CD4-positive, alpha-beta T cell (primary cell): ENCODE data around the gene LTO1. TPM values are rescaled to one million over a fixed set of nuclear protein-coding genes. Genes with fewer than 3 reads are reported as not detected.

Source experiments
- ATAC-seq: fragments of 200-7000 bp; cut with Tn5 transposase; one replicate; pipeline ENCODE4 v1.10.0; 2022; ENCODE audit warnings: mild to moderate bottlenecking; ENCODE audit not compliant: poor library complexity
- CTCF ChIA-PET: fragments of 350-600 bp; sonication (Branson Sonifier 250); formaldehyde crosslinking; loops from one replicate; lab custom pipeline; 2021; ENCODE audit warnings: antibody characterized with exemption, inconsistent platforms; lab: Charles Lee
- POLR2A ChIA-PET: fragments of 350-600 bp; sonication (Branson Sonifier 250); formaldehyde crosslinking; loops from one replicate; lab custom pipeline; 2021; ENCODE audit warnings: antibody characterized with exemption, inconsistent platforms; lab: Charles Lee
- DNase-seq, 14 experiments: peaks; one replicate each; pipeline ENCODE4 v3.0.0-alpha.2; 2013 to 2020; ENCODE audit warnings: mixed read lengths in 2 of 14
- H3K27ac ChIP-seq, 2 donors: one replicate each; pipeline versions ENCODE4 v1.5.1 to v1.7.0; 2013; ENCODE audit warnings: low read length in 2 of 2, low read depth in 1 of 2, mild to moderate bottlenecking in 1 of 2
- H3K27me3 ChIP-seq, 2 experiments: 1 replicate in 1 of 2; 2 replicates in 1 of 2; pipeline versions ENCODE4 v1.6.1 to v1.7.0; 2013; ENCODE audit warnings: low read length in 2 of 2, control low read depth in 1 of 2, mild to moderate bottlenecking in 1 of 2, moderate library complexity in 1 of 2; ENCODE audit not compliant: insufficient read depth in 2 of 2, control insufficient read depth in 1 of 2
- H3K36me3 ChIP-seq: one replicate; pipeline ENCODE4 v1.6.1; 2013; ENCODE audit warnings: low read length, control low read depth; ENCODE audit not compliant: insufficient read depth
- H3K4me1 ChIP-seq: one replicate; pipeline ENCODE4 v1.6.1; 2013; ENCODE audit warnings: low read length, control low read depth; ENCODE audit not compliant: insufficient read depth
- H3K4me3 ChIP-seq: one replicate; pipeline ENCODE4 v1.5.1; 2013; ENCODE audit warnings: mild to moderate bottlenecking, low read length, moderate library complexity
- H3K9me3 ChIP-seq, 2 experiments: 1 replicate in 1 of 2; 2 replicates in 1 of 2; pipeline versions ENCODE4 v1.6.1 to v1.7.0; 2013; ENCODE audit warnings: low read length in 2 of 2, mild to moderate bottlenecking in 2 of 2, control low read depth in 1 of 2, moderate library complexity in 1 of 2; ENCODE audit not compliant: control insufficient read depth in 1 of 2, insufficient read depth in 1 of 2
- H3K27ac Mint-ChIP-seq: one replicate; pipeline ENCODE4 v1.8.0; 2020; ENCODE audit warnings: mixed read lengths
- H3K27me3 Mint-ChIP-seq: one replicate; pipeline ENCODE4 v1.8.0; 2021; ENCODE audit warnings: mixed read lengths
- H3K36me3 Mint-ChIP-seq: one replicate; pipeline ENCODE4 v1.8.0; 2021; ENCODE audit warnings: low read depth, mixed read lengths
- H3K4me1 Mint-ChIP-seq: one replicate; pipeline ENCODE4 v1.8.0; 2021; ENCODE audit warnings: low read depth, mixed read lengths
- H3K4me3 Mint-ChIP-seq: one replicate; pipeline ENCODE4 v1.8.0; 2020; ENCODE audit warnings: mild to moderate bottlenecking, mixed read lengths
- H3K9me3 Mint-ChIP-seq: one replicate; pipeline ENCODE4 v1.8.0; 2020; ENCODE audit warnings: mixed read lengths
- intact Hi-C, 2 experiments: fragments of 100-400 bp; cut with DNase I in 1 of 2; cut with micrococcal nuclease in 1 of 2; formaldehyde crosslinking; loops; one replicate each; pipeline versions ENCODE4 v1.15.1 to v1.9.0; 2023 to 2025; cut with DNase I, micrococcal nuclease
- total RNA-seq, 174 experiments: library from RNA in 2 of 174; stranded (reverse) in 2 of 174; gene quantifications; one replicate each; pipeline ENCODE4 v1.2.3 and lab custom pipeline; 2021 to 2026
- TF ChIP-seq, protein P1 (sequence below): fragments of 200-600 bp; IDR thresholded peaks from one replicate; pipeline ENCODE4 v1.8.0; 2022; ENCODE audit warnings: antibody characterized with exemption, mild to moderate bottlenecking

The LTO1 gene
- total RNA-seq, 2 experiments from 2014 or later, result 33.5 to 35.5 TPM

DNA sequence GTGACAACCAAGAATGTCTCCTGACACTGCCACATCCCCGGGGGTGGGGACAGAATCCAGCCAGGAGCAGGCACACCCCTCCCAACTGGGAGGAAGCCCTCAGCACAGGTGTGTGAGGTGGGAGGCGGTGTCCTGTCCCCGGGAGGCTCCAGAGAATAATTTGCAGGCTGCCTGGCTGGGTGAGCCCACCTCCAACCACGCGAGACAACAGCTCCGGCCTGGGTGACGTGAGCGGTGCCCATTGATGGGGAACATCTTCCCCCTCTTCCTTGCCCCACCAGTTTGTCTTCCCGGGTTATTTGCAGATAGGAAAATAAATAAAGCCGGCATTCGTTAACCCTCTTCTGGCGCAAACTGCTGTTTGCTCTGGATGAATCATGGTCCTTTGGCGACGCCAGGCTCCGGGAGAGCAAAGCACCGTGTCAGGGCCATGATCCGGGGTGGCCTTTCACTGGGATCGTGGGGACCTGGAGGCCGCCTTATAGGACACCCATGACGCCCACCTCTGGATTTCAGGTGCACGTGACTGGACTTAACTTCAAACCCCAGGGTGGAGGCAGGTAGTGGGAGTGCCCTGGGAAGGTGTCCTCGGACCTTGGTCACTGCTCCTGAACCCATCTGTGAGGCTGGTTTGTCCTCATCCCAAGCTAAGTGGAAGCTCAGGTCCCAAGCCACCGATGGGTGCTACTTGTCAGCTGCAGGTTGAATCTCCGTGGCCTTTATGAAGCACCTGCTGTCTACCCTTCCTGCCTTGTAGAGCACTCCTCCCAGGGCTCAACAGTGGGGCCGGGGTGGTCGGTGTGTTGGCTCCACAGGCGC is 20.3 kb downstream of the LTO1 start:
- no peaks in the 10 kb centered on the region for H3K27me3 Mint-ChIP-seq
- H3K9me3 Mint-ChIP-seq, result no peaks in the 10 kb centered on the region
- H3K27ac Mint-ChIP-seq, result no peak overlapping the region
- DNase-seq (peak in 1 of 14 experiments; percentile 27), ATAC-seq (no peak)
- no peaks in the 10 kb centered on the region for H3K4me1 Mint-ChIP-seq
- Histone ChIP-seq H3K9me3 (no peaks in the 10 kb centered on the region), H3K36me3 (no peaks in the 10 kb centered on the region), H3K4me3 (no peak overlapping the region), H3K4me1 (no peaks in the 10 kb centered on the region), H3K27ac (no peak overlapping the region), H3K27me3 (no peaks in the 10 kb centered on the region)
- CTCF ChIA-PET, result no interaction called here
- H3K4me3 Mint-ChIP-seq, result no peak overlapping the region
- POLR2A ChIA-PET, result no interaction called here
- peaks cover 5% of the 10 kb centered on the region for H3K36me3 Mint-ChIP-seq
- TF ChIP-seq, protein P1, sequence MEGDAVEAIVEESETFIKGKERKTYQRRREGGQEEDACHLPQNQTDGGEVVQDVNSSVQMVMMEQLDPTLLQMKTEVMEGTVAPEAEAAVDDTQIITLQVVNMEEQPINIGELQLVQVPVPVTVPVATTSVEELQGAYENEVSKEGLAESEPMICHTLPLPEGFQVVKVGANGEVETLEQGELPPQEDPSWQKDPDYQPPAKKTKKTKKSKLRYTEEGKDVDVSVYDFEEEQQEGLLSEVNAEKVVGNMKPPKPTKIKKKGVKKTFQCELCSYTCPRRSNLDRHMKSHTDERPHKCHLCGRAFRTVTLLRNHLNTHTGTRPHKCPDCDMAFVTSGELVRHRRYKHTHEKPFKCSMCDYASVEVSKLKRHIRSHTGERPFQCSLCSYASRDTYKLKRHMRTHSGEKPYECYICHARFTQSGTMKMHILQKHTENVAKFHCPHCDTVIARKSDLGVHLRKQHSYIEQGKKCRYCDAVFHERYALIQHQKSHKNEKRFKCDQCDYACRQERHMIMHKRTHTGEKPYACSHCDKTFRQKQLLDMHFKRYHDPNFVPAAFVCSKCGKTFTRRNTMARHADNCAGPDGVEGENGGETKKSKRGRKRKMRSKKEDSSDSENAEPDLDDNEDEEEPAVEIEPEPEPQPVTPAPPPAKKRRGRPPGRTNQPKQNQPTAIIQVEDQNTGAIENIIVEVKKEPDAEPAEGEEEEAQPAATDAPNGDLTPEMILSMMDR, result no peak
- intact Hi-C loops, result no loop called here

DNA sequence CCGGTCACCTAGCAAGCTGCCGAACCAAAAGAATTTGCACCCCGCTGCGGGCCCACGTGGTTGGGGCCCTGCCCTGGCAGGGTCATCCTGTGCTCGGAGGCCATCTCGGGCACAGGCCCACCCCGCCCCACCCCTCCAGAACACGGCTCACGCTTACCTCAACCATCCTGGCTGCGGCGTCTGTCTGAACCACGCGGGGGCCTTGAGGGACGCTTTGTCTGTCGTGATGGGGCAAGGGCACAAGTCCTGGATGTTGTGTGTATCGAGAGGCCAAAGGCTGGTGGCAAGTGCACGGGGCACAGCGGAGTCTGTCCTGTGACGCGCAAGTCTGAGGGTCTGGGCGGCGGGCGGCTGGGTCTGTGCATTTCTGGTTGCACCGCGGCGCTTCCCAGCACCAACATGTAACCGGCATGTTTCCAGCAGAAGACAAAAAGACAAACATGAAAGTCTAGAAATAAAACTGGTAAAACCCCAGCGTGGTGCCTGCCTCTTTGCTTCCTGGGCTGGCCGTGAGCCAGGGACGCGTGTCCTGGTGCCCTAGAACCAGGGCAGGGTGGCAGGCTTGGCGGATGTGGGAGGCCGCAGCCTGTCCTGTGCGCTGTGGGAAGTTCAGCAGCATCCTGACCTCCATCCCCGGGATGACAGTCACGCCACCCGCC is 21.0 kb downstream of the LTO1 start:
- peak in 1 of 14 experiments; percentile 17 for DNase-seq
- POLR2A ChIA-PET, result interaction anchor here (0.7 kb wide), 1 partner anchor 292 kb away, joined by 3 read pairs; no protein-coding TSS in a partner anchor
- TF ChIP-seq, protein P1, result no peak
- Histone ChIP-seq H3K27me3 (no peaks in the 10 kb centered on the region), H3K4me1 (no peaks in the 10 kb centered on the region), H3K27ac (no peak overlapping the region), H3K9me3 (no peaks in the 10 kb centered on the region), H3K4me3 (no peak overlapping the region), H3K36me3 (no peaks in the 10 kb centered on the region)
- Mint-ChIP-seq H3K27me3 (no peaks in the 10 kb centered on the region), H3K27ac (no peak overlapping the region), H3K4me3 (no peak overlapping the region), H3K9me3 (no peaks in the 10 kb centered on the region), H3K4me1 (no peaks in the 10 kb centered on the region), H3K36me3 (peaks cover 5% of the 10 kb centered on the region)
- CTCF ChIA-PET, result no interaction called here
- intact Hi-C loops, result no loop called here
- ATAC-seq, result no peak

DNA sequence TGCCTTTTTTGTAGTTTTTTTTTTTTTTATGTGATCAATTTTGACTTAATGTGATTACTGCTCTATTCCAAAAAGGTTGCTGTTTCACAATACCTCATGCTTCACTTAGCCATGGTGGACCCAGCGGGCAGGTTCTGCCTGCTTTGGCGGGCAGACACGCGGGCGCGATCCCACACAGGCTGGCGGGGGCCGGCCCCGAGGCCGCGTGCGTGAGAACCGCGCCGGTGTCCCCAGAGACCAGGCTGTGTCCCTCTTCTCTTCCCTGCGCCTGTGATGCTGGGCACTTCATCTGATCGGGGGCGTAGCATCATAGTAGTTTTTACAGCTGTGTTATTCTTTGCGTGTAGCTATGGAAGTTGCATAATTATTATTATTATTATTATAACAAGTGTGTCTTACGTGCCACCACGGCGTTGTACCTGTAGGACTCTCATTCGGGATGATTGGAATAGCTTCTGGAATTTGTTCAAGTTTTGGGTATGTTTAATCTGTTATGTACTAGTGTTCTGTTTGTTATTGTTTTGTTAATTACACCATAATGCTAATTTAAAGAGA is 21.7 kb downstream of the LTO1 start:
- H3K27me3 ChIP-seq, result no peaks in the 10 kb centered on the region
- H3K9me3 Mint-ChIP-seq, result no peaks in the 10 kb centered on the region
- no peak overlapping the region for H3K27ac Mint-ChIP-seq
- no peaks in the 10 kb centered on the region for H3K4me1 Mint-ChIP-seq
- no peaks in the 10 kb centered on the region for H3K27me3 Mint-ChIP-seq
- H3K9me3 ChIP-seq, result no peaks in the 10 kb centered on the region
- H3K4me3 ChIP-seq, result no peak overlapping the region
- ATAC-seq (no peak), DNase-seq (no peak)
- H3K36me3 Mint-ChIP-seq, result peaks cover 5% of the 10 kb centered on the region
- CTCF ChIA-PET, result no interaction called here
- intact Hi-C loops, result no loop called here
- no peak overlapping the region for H3K4me3 Mint-ChIP-seq
- no peak overlapping the region for H3K27ac ChIP-seq
- no peaks in the 10 kb centered on the region for H3K36me3 ChIP-seq
- POLR2A ChIA-PET, result interaction anchor here (0.7 kb wide), 1 partner anchor 293 kb away, joined by 3 read pairs; no protein-coding TSS in a partner anchor
- TF ChIP-seq, protein P1, result no peak
- no peaks in the 10 kb centered on the region for H3K4me1 ChIP-seq
